Adrenal gland (tissue), 12 donors: ENCODE results near the gene ADD1. TPM values are rescaled to one million over a fixed set of nuclear protein-coding genes. Genes with fewer than 3 reads are reported as not detected.

ENCODE experiments used
- DNase-seq, 7 donors: peaks; one replicate each; pipeline ENCODE4 v3.0.0-alpha.2; 2019 to 2020
- H3K27ac ChIP-seq, 5 donors: fragments of 200-600 bp; sonication (generic) in 4 of 5; 1 replicate in 3 of 5; 2 replicates in 2 of 5; pipeline versions ENCODE4 v1.5.1 to v1.8.0; 2016 to 2020; ENCODE audit warnings: mild to moderate bottlenecking in 1 of 5
- H3K27me3 ChIP-seq: fragments of 200-600 bp; 2 replicates; pipeline ENCODE4 v1.8.0; 2021
- H3K36me3 ChIP-seq, 2 donors: fragments of 200-600 bp; replicated peaks in 1 of 2; 1 replicate in 1 of 2; 2 replicates in 1 of 2; pipeline versions ENCODE4 v1.5.1 to v1.8.0; 2018 to 2022
- H3K4me1 ChIP-seq, 2 donors: fragments of 200-600 bp; replicated peaks in 1 of 2; 1 replicate in 1 of 2; 2 replicates in 1 of 2; pipeline versions ENCODE4 v1.5.1 to v1.8.0; 2018 to 2021
- H3K4me3 ChIP-seq, 4 donors: fragments of 200-600 bp; sonication (generic) in 3 of 4; one replicate each; pipeline ENCODE4 v1.5.1; 2016 to 2018
- H3K9me3 ChIP-seq, 3 donors: fragments of 200-600 bp; sonication (generic) in 1 of 3; replicated peaks in 1 of 3; 1 replicate in 2 of 3; 2 replicates in 1 of 3; pipeline versions ENCODE4 v1.5.1 to v1.8.0; 2016 to 2021
- CTCF ChIP-seq, 6 experiments: fragments of 450-650 bp in 4 of 6; fragments of 200-600 bp in 2 of 6; sonication (generic) in 1 of 6; IDR thresholded peaks; 1 replicate in 5 of 6; 2 replicates in 1 of 6; pipeline versions ENCODE4 v1.5.1 to v1.8.0; 2016 to 2021; ENCODE audit warnings: antibody characterized with exemption in 6 of 6, mild to moderate bottlenecking in 2 of 6, moderate library complexity in 1 of 6
- POLR2A ChIP-seq, 2 donors: fragments of 450-650 bp; IDR thresholded peaks; one replicate each; pipeline ENCODE4 v1.6.1; 2017; ENCODE audit warnings: antibody characterized with exemption in 2 of 2, mild to moderate bottlenecking in 2 of 2, moderate library complexity in 1 of 2
- WGBS, 4 donors: extraction: QIAGEN DNeasy Blood & Tissue Kit in 2 of 4; methylation state at CpG; one replicate each; pipeline versions ENCODE4 v1.1.5 to v1.1.7; 2013 to 2017; 5-methylcytosine and 5-hydroxymethylcytosine counted together
- intact Hi-C, 2 donors: fragments of 100-400 bp; cut with DNase I; formaldehyde crosslinking; loops; one replicate each; pipeline versions ENCODE4 v1.14.1 to v1.15.0; 2022 to 2023
- polyA plus RNA-seq, 3 donors: library from polyadenylated mRNA; stranded (reverse); fragments of 200-250 nt in 2 of 3; fragments of 350-450 nt in 1 of 3; fragmentation: Illumina TruSeq in 1 of 3; extraction: RNeasy Lipid Tissue Mini Kit (QIAGEN cat#74804) in 1 of 3; gene quantifications; one replicate each; pipeline ENCODE4 v1.2.3, GENCODE V29; 2013 to 2014
- total RNA-seq, 9 donors: library from RNA; depleted of rRNA in 4 of 9; stranded (reverse); fragments of >200 nt in 4 of 9; fragments of 120-200 nt in 1 of 9; fragmentation: NEBNext Ultra II Directional in 1 of 9; extraction: Animal tissue kit (Norgen Biotek cat#: 25700) in 1 of 9; gene quantifications; one replicate each; pipeline versions ENCODE4 v1.1.0 to v1.2.4, GENCODE V29; 2013 to 2023
- donor health status: healthy with polysubstance abuse.
- donor health status: Bipolar disorder and iron deficiency.
- donor health status: DM: yes; HTN: yes; CAD: no.
- donor health status: DM: no; HTN: no; CAD: no.
- donor health status: DM: no; HTN: no; CAD: no.
- donor health status: DM: yes; HTN: yes; CAD: no.

The ADD1 gene
- total and polyA plus RNA-seq, 12 donors = 134 to 468 (median 241) TPM

DNA sequence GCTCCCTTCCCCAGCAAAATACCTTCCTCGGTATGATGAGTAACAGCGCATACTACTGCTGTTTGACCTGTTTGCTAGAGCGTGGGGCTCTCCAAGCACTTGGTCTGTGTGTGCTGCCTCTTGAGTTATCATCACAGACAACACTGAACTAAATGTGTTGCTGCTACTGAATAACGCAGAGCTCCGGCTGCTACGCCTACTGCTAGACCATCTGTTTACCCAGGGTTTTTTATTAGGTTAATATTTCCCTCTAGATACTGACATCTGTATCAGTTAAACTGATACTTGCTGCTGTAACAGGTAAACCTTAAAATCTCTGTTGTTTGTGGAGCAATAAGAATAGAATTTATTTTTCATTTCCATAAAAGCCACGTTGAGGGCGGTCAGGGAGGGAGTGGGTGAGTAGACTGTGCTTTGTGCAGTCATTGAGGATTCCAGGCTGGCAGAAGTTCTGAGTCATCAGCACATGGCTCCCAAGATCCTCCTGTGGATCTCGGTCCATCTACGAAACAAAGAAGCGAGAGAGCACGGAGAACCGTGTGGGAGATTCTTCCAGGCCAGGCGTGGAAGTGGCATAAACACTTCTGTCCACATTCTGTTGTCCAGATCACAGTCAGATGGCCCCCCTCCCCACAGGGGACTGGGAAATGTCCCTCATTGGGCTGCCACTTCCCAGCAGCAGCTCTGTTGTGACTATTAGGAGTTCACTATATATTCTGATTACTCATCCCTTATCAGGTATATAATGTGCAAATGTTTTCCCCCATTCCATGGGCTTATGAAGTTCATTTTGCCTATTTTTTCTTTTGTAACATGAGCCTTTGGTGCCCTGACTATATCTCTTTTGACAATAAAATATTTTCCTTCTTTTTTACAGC, 133.8 kb downstream of the ADD1 start:
- no peaks in the 10 kb centered on the region for H3K9me3 ChIP-seq
- intact Hi-C loops = loop anchor here in 1 of 2 donors (5.0 kb wide), 1 partner anchor 60 kb away; no protein-coding TSS in a partner anchor
- H3K4me1 ChIP-seq = no peaks in the 10 kb centered on the region
- no peaks in the 10 kb centered on the region for H3K36me3 ChIP-seq
- WGBS, 4 donors = 85 to 88% (median 87%) methylated on average over 14 of the region's 14 CpGs
- TF ChIP-seq CTCF (IDR thresholded peaks at IDR 0.05) = no peak
- no peak for TF ChIP-seq POLR2A (IDR thresholded peaks at IDR 0.05)
- no peak overlapping the region for H3K4me3 ChIP-seq
- no peak for DNase-seq
- no peaks in the 10 kb centered on the region for H3K27me3 ChIP-seq
- no peak overlapping the region for H3K27ac ChIP-seq

Other genes with a start within 250 kb of the ADD1 start
- gene TNIP2, start 87.5 kb upstream of the ADD1 start, total RNA-seq = 10 to 100 TPM; 19.2 to 57.7 (median 35.6) TPM
- 10 to 100 TPM in 2 of 3 donors, 1 to 10 TPM in 1; 7.8 to 41.8 (median 38.3) TPM for gene TNIP2, start 87.5 kb upstream of the ADD1 start, polyA plus RNA-seq
- gene SH3BP2, start 50.8 kb upstream of the ADD1 start, total RNA-seq = 10 to 100 TPM; 10.8 to 81.2 (median 37.4) TPM
- 100 to 1,000 TPM in 1 of 3 donors, 10 to 100 TPM in 1, 1 to 10 TPM in 1; 7.7 to 160 (median 35.2) TPM for gene SH3BP2, start 50.8 kb upstream of the ADD1 start, polyA plus RNA-seq
- gene NOP14, start 119.6 kb downstream of the ADD1 start, total RNA-seq = 10 to 100 TPM; 16.4 to 56.5 (median 25.5) TPM
- gene NOP14, start 119.6 kb downstream of the ADD1 start, polyA plus RNA-seq = 10 to 100 TPM; 20.9 to 41.6 (median 25.5) TPM
- gene GRK4, start 119.7 kb downstream of the ADD1 start, total RNA-seq = 10 to 100 TPM in 1 of 9 donors, 1 to 10 TPM in 8; 4.7 to 29.2 (median 7.7) TPM
- gene GRK4, start 119.7 kb downstream of the ADD1 start, polyA plus RNA-seq = 10 to 100 TPM in 2 of 3 donors, 1 to 10 TPM in 1; 8.1 to 20.1 (median 10.2) TPM
- gene HTT-AS, start 230.7 kb downstream of the ADD1 start, total RNA-seq = not detected
- gene HTT-AS, start 230.7 kb downstream of the ADD1 start, polyA plus RNA-seq = not detected
- gene HTT, start 230.8 kb downstream of the ADD1 start, total RNA-seq = 10 to 100 TPM; 38.4 to 77.1 (median 54.4) TPM
- gene HTT, start 230.8 kb downstream of the ADD1 start, polyA plus RNA-seq = 10 to 100 TPM; 16.1 to 34.0 (median 33.1) TPM